AG09309 (cell line): Measurements from ENCODE around the gene LRRC61.

Source experiments
- DNase-seq: peaks from one replicate; pipeline ENCODE4 v3.0.0-alpha.2; 2010; ENCODE audit warnings: low read depth
- H3K4me3 ChIP-seq: 2 replicates; pipeline ENCODE4 v1.5.1; 2011; ENCODE audit warnings: mild to moderate bottlenecking, low read depth, low read length, moderate library complexity; ENCODE audit not compliant: control insufficient read depth
- TF ChIP-seq, protein P1 (sequence below): IDR thresholded peaks from 2 replicates; pipeline ENCODE4 v1.5.1; 2011; ENCODE audit warnings: mild to moderate bottlenecking, low read depth, low read length, inconsistent platforms; ENCODE audit not compliant: insufficient read depth, control insufficient read depth; ENCODE audit errors: missing control alignments

LRRC61 gene

DNA sequence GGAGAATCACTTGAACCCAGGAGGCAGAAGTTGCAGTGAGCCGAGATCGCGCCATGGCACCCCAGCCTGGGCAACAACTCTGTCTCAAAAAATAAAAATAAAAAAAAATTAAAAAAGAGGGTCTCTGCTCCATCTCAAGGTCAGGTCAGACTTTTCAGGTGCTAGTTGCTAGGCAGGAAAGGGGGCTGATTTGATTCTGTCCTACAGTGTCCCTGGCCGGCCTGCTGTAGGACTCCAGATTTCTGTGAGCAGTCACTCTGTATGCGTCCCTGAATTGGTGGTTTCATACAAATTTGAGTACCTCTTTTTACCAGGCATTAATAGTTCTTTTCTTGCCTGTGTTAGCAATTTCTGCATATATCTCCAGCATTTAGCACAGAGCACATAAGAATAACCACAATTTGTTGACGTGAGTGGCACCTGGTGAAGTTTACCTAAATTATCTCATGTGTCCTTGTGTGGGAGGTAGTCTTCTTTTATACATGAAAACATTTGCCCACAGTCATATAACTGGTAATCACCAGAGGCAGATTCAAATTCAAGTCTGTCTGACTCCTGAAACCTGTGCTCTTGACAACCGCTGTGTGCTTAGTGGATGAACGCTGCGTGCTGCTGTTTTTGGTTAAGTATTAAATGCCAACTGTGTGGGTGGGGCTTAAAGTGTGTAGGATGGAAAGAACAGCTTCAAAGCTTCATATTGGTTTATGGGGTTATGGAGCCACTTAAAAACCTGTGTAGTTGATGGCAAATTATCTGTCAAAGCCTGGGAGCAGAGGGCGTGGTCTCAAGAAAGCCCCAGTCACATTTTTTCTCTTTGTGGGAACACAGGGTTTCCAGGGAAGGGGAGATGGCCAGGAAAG lies 52.7 kb downstream of the LRRC61 start:
- H3K4me3 ChIP-seq: no peak overlapping the region
- TF ChIP-seq, protein P1, sequence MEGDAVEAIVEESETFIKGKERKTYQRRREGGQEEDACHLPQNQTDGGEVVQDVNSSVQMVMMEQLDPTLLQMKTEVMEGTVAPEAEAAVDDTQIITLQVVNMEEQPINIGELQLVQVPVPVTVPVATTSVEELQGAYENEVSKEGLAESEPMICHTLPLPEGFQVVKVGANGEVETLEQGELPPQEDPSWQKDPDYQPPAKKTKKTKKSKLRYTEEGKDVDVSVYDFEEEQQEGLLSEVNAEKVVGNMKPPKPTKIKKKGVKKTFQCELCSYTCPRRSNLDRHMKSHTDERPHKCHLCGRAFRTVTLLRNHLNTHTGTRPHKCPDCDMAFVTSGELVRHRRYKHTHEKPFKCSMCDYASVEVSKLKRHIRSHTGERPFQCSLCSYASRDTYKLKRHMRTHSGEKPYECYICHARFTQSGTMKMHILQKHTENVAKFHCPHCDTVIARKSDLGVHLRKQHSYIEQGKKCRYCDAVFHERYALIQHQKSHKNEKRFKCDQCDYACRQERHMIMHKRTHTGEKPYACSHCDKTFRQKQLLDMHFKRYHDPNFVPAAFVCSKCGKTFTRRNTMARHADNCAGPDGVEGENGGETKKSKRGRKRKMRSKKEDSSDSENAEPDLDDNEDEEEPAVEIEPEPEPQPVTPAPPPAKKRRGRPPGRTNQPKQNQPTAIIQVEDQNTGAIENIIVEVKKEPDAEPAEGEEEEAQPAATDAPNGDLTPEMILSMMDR: no peak
- no peak for DNase-seq

DNA sequence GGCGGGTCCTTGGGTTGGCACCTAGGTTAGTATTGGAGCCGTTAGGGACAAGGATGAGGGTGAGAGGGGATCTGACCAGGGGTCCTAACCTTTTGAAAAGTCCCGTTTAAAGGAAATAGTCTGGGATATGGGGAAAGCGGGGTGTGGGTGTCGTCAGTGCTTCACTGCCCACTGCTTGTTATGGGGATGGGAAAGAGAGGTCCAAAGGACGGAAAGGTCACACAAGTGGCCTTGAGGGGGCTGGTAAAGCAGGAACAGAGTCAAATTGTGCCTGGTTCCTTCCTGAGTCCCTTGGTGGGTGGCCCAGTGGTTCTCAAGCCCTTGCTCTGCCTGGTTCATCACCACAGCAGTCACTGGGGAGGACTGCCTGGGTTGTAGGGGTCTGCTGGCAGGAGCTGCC lies 53.4 kb downstream of the LRRC61 start:
- TF ChIP-seq, protein P1: no peak
- no peak for DNase-seq
- H3K4me3 ChIP-seq: no peak overlapping the region

DNA sequence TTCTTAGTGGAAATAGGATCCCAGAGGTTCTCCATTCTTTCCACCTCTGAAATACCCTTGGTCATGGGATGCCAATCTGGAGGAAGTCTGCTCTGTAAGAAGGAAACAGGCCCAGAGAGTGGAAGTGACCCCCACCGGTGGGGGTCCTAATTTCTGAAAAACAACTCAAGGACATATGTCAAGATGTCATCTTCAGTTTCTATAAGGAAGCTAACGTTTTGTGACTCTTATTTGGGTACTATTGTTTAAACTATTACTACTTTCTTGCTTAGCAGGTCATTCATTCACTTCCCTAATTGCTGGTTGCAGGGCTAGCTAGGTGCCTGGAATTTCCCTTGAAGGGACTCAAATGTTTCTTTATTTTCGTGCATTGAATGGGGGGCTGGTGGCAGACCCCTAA lies 54.0 kb downstream of the LRRC61 start:
- DNase-seq: no peak
- TF ChIP-seq, protein P1: no peak
- H3K4me3 ChIP-seq: no peak overlapping the region

DNA sequence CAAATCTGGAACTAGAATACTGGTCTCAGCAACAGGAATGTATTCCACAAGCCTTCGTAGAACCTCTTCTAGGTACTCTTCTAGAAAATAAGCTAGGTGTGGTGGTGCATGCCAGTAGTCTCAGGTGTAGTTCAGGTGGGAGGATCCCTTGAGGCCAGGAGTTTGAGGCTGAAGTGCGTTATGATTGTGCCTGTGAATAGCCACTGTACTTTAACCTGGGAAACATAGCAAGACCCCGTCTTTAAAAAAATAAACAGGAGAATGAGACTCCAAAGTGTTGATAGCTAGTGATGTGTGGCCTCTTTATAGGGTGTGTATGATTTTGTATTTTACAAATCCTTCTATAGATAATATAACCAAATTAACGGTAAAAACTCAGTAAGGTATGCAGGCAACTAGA lies 54.5 kb downstream of the LRRC61 start:
- TF ChIP-seq, protein P1: no peak
- no peak for DNase-seq

DNA sequence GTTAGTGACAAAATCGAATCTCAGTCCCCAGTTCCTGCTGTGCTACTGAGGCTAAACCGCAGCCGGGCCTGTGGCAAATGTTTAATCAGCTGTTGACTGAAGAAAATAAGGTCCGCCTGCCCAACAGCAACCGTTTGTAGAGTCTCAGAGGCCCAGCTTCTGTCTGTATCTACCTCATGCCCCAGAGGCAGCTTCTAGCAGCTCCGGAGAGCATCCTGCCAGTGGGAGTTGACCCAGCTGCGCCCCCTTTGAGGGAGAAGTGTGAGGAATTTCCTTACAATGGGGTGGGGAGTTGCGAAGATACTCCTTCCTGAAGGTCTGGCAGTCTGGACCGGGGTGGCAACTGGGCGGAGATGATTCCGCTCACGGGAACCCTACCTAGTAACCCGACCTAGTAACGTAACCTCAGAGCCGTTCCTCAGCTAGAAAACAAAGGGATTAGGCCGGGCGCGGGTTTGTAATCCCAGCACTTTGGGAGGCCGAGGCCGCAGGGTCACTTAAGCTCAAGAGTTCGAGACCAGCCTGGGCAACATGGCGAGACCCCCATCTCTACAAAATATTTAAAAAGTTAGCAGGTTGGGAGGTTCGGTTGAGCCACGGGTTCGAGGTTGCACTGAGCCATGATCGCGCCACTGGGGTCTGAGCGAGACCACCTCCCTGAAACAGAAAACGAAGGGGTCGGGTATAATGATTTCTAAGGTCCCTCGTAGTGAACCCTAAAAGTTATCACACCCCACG lies 55.1 kb downstream of the LRRC61 start:
- TF ChIP-seq, protein P1: peak; percentile 21
- DNase-seq: no peak
- H3K4me3 ChIP-seq: peak overlapping the region; percentile 62

More for the DNA sequence above, 54.5 kb downstream of the LRRC61 start:
- no peak overlapping the region for H3K4me3 ChIP-seq

DNA sequence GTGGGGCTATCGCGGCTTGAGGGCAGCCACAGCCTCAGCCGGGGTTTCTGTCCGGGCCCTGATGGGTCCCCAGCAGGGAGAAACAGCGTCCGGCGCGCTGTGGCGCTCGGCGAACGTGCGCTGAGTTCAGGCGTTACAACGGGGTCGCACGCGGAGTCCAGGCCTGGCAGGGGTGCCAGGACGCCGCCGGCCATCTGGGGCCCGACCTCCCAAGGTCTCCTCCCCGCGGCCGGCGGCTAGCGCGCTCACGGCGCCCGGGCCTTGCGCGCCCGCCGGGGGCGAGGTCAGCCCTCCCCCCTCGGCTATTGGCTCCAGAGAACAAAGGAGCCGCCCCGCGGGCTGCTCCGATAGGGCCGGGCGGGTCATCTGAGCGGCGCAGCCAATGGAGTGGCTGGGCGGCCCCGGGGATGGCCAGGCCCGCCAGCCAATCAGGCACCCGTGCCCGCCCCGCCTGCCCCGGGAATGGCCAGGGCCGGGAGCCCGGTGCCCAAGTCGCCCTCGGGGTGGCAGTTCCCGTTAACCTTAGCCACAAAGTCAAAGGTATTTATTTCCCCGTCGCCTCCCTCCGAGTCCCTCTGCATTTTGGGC lies 55.8 kb downstream of the LRRC61 start, which contains the start of gene ZNF775:
ZNF775 (plus strand) TSS at position 478 of the 588 bp plus-strand sequence. CDS start 9,141 bp downstream, outside the sequence.
- TF ChIP-seq, protein P1: no peak
- peak within 1 kb of the TSS; percentile 88 for H3K4me3 ChIP-seq
- DNase-seq: peak; percentile 55
